Astrocyte (in vitro differentiated cells and primary cell): ENCODE data around the gene HEY2. TPM values are rescaled to one million over a fixed set of nuclear protein-coding genes. Genes with fewer than 3 reads are reported as not detected.

Experiments used
- DNase-seq: peaks from one replicate; pipeline ENCODE4 v3.0.0-alpha.2; 2010; ENCODE audit warnings: low read depth
- FAIRE-seq: peaks from 2 replicates; lab custom pipeline; 2011; peaks lifted over from hg19 to GRCh38; lab: Jason Lieb, UNC
- H2AFZ ChIP-seq: 2 replicates; pipeline ENCODE4 v1.6.0; 2012; ENCODE audit warnings: low read depth, low read length, inconsistent platforms
- H3K27ac ChIP-seq: 2 replicates; pipeline ENCODE4 v1.5.1; 2011; ENCODE audit warnings: low read depth, low read length, inconsistent platforms
- H3K27me3 ChIP-seq: 2 replicates; pipeline ENCODE4 v1.6.0; 2011; ENCODE audit warnings: low read length, inconsistent platforms; ENCODE audit not compliant: insufficient read depth
- H3K36me3 ChIP-seq: 2 replicates; pipeline ENCODE4 v1.5.1; 2011; ENCODE audit warnings: low read length, inconsistent platforms; ENCODE audit not compliant: insufficient read depth
- H3K4me1 ChIP-seq: 2 replicates; pipeline ENCODE4 v1.5.1; 2011; ENCODE audit warnings: low read length, inconsistent platforms; ENCODE audit not compliant: insufficient read depth
- H3K4me2 ChIP-seq: 2 replicates; pipeline ENCODE4 v1.6.0; 2012; ENCODE audit warnings: low read length, inconsistent platforms
- H3K4me3 ChIP-seq: 2 replicates; pipeline ENCODE4 v1.5.1; 2011; ENCODE audit warnings: low read depth, mild to moderate bottlenecking, low read length, inconsistent platforms; ENCODE audit not compliant: insufficient read depth
- H3K79me2 ChIP-seq: 2 replicates; pipeline ENCODE4 v1.6.0; 2012; ENCODE audit warnings: mild to moderate bottlenecking, low read length, inconsistent platforms; ENCODE audit not compliant: insufficient read depth
- H3K9ac ChIP-seq: 2 replicates; pipeline ENCODE4 v1.6.0; 2012; ENCODE audit warnings: mild to moderate bottlenecking, low read length, inconsistent platforms
- H3K9me3 ChIP-seq: 2 replicates; pipeline ENCODE4 v1.5.1; 2012; ENCODE audit warnings: low read depth, mild to moderate bottlenecking, low read length, inconsistent platforms; ENCODE audit not compliant: insufficient read depth
- H4K20me1 ChIP-seq: 2 replicates; pipeline ENCODE4 v1.6.0; 2012; ENCODE audit warnings: low read length, inconsistent platforms; ENCODE audit not compliant: insufficient read depth
- H3K27ac Mint-ChIP-seq: one replicate; pipeline ENCODE4 v1.8.0; 2021; ENCODE audit warnings: mild to moderate bottlenecking, mixed read lengths; ENCODE audit not compliant: unreplicated experiment
- H3K27me3 Mint-ChIP-seq: one replicate; pipeline ENCODE4 v1.8.0; 2021; ENCODE audit warnings: low read depth, mixed read lengths; ENCODE audit not compliant: unreplicated experiment
- H3K36me3 Mint-ChIP-seq: one replicate; pipeline ENCODE4 v1.8.0; 2021; ENCODE audit warnings: low read depth, mixed read lengths; ENCODE audit not compliant: unreplicated experiment
- H3K4me1 Mint-ChIP-seq: one replicate; pipeline ENCODE4 v1.8.0; 2021; ENCODE audit warnings: low read depth, mixed read lengths; ENCODE audit not compliant: unreplicated experiment
- H3K4me3 Mint-ChIP-seq: one replicate; pipeline ENCODE4 v1.8.0; 2021; ENCODE audit warnings: mild to moderate bottlenecking, moderate library complexity, mixed read lengths; ENCODE audit not compliant: unreplicated experiment
- H3K9me3 Mint-ChIP-seq: one replicate; pipeline ENCODE4 v1.8.0; 2021; ENCODE audit warnings: mild to moderate bottlenecking, mixed read lengths; ENCODE audit not compliant: unreplicated experiment
- CTCF ChIP-seq: IDR thresholded peaks from 2 replicates; pipeline ENCODE4 v1.5.1; 2011; ENCODE audit warnings: low read depth, mild to moderate bottlenecking, inconsistent platforms, low read length, moderate library complexity; ENCODE audit not compliant: insufficient read depth
- EZH2 ChIP-seq: IDR thresholded peaks from 2 replicates; pipeline ENCODE4 v1.6.1; 2012; ENCODE audit warnings: mild to moderate bottlenecking, low read length, inconsistent platforms; ENCODE audit not compliant: insufficient read depth
- total RNA-seq: library from RNA; stranded (reverse); gene quantifications from 2 replicates; pipeline ENCODE4 v1.2.1, GENCODE V29; 2021

The HEY2 gene
- total RNA-seq, 1 donor from 2014 or later: 1.0 TPM

GRCh38 chr6:125732398-125732797 lies 17.0 kb upstream of the HEY2 start:
- no peaks in the 10 kb centered on the region for H3K9me3 Mint-ChIP-seq
- no peaks in the 10 kb centered on the region for H4K20me1 ChIP-seq
- H3K4me2 ChIP-seq: no peak overlapping the region
- no peaks in the 10 kb centered on the region for H3K9me3 ChIP-seq
- H3K36me3 ChIP-seq: no peaks in the 10 kb centered on the region
- no peak overlapping the region for H3K4me3 Mint-ChIP-seq
- H3K9ac ChIP-seq: no peak overlapping the region
- TF ChIP-seq EZH2: no peak
- TF ChIP-seq CTCF: no peak
- H2AFZ ChIP-seq: no peak overlapping the region
- FAIRE-seq (no peak), DNase-seq (no peak)
- no peaks in the 10 kb centered on the region for H3K79me2 ChIP-seq
- no peak overlapping the region for H3K27ac Mint-ChIP-seq
- H3K27ac ChIP-seq: no peak overlapping the region
- H3K36me3 Mint-ChIP-seq: no peaks in the 10 kb centered on the region
- H3K4me1 ChIP-seq: no peaks in the 10 kb centered on the region
- H3K27me3 ChIP-seq: no peaks in the 10 kb centered on the region
- H3K4me1 Mint-ChIP-seq: peaks cover 5% of the 10 kb centered on the region
- no peak overlapping the region for H3K4me3 ChIP-seq
- no peaks in the 10 kb centered on the region for H3K27me3 Mint-ChIP-seq

GRCh38 chr6:125733516-125734300 lies 15.7 kb upstream of the HEY2 start:
- Histone ChIP-seq H2AFZ (no peak overlapping the region), H3K36me3 (no peaks in the 10 kb centered on the region), H3K27ac (no peak overlapping the region), H3K4me2 (no peak overlapping the region), H4K20me1 (no peaks in the 10 kb centered on the region), H3K9ac (no peak overlapping the region), H3K27me3 (no peaks in the 10 kb centered on the region), H3K9me3 (no peaks in the 10 kb centered on the region), H3K4me3 (no peak overlapping the region), H3K79me2 (no peaks in the 10 kb centered on the region), H3K4me1 (no peaks in the 10 kb centered on the region)
- no peaks in the 10 kb centered on the region for H3K9me3 Mint-ChIP-seq
- H3K4me3 Mint-ChIP-seq: no peak overlapping the region
- H3K4me1 Mint-ChIP-seq: peaks cover under 1% of the 10 kb centered on the region
- FAIRE-seq: no peak
- no peaks in the 10 kb centered on the region for H3K27me3 Mint-ChIP-seq
- no peak for DNase-seq
- no peaks in the 10 kb centered on the region for H3K36me3 Mint-ChIP-seq
- TF ChIP-seq CTCF (no peak), EZH2 (no peak)
- no peak overlapping the region for H3K27ac Mint-ChIP-seq

- no peaks in the 10 kb centered on the region for H3K79me2 ChIP-seq
- H3K27ac Mint-ChIP-seq: no peak overlapping the region
- no peaks in the 10 kb centered on the region for H3K9me3 ChIP-seq
- DNase-seq (no peak), FAIRE-seq (no peak)
- no peaks in the 10 kb centered on the region for H3K27me3 Mint-ChIP-seq
- H3K36me3 ChIP-seq: no peaks in the 10 kb centered on the region
- H4K20me1 ChIP-seq: no peaks in the 10 kb centered on the region
- H3K4me3 ChIP-seq: no peak overlapping the region
- no peak overlapping the region for H3K4me2 ChIP-seq
- no peak overlapping the region for H3K27ac ChIP-seq
- H3K9me3 Mint-ChIP-seq: no peaks in the 10 kb centered on the region
- peaks cover 3% of the 10 kb centered on the region for H3K4me1 ChIP-seq
- H2AFZ ChIP-seq: no peak overlapping the region
- no peaks in the 10 kb centered on the region for H3K27me3 ChIP-seq
- H3K4me1 Mint-ChIP-seq: no peaks in the 10 kb centered on the region
- H3K9ac ChIP-seq: no peak overlapping the region
- H3K36me3 Mint-ChIP-seq: no peaks in the 10 kb centered on the region
- no peak overlapping the region for H3K4me3 Mint-ChIP-seq
- no peak for TF ChIP-seq EZH2
- TF ChIP-seq CTCF: no peak
Observed at GRCh38 chr6:125738276-125738675, 11.2 kb upstream of the HEY2 start.
